GM20431 (cell line): ENCODE measurements around the gene IGLL5.

Experiments
- in situ Hi-C: fragments of 300-500 bp; cut with MseI, MboI; formaldehyde crosslinking; loops from one replicate; pipeline ENCODE4 v1.15.0; 2020; ENCODE audit warnings: low sequenced_read_pairs; ENCODE audit not compliant: unreplicated experiment

Gene IGLL5

GRCh38 chr22:22887621-22888503, at the start of gene IGLL5:
IGLL5 (plus strand) TSS chr22:22887816; CDS start chr22:22888054, 238 bp downstream.
- in situ Hi-C loops: no loop called here

- in situ Hi-C loops: no loop called here
Measured at GRCh38 chr22:22838148-22838786, 49.3 kb upstream of the IGLL5 start.

GRCh38 chr22:22839570-22840314, 47.9 kb upstream of the IGLL5 start:
- in situ Hi-C loops: no loop called here

GRCh38 chr22:22840780-22841179, 46.8 kb upstream of the IGLL5 start:
- in situ Hi-C loops: no loop called here

GRCh38 chr22:22841598-22841997, 46.0 kb upstream of the IGLL5 start:
- in situ Hi-C loops: no loop called here

GRCh38 chr22:22842085-22842484, 45.5 kb upstream of the IGLL5 start:
- in situ Hi-C loops: no loop called here

- in situ Hi-C loops: no loop called here
Measured at GRCh38 chr22:22843848-22844247, 43.8 kb upstream of the IGLL5 start.

- in situ Hi-C loops: no loop called here
Measured at GRCh38 chr22:22847241-22847640, 40.4 kb upstream of the IGLL5 start.

GRCh38 chr22:22848364-22848866, 39.2 kb upstream of the IGLL5 start:
- in situ Hi-C loops: no loop called here

- in situ Hi-C loops: loop anchor here (10.0 kb wide), 1 partner anchor 105 kb away; no protein-coding TSS in a partner anchor
Measured at GRCh38 chr22:22849640-22850610, 37.7 kb upstream of the IGLL5 start.

GRCh38 chr22:22851969-22852368, 35.6 kb upstream of the IGLL5 start:
- in situ Hi-C loops: loop anchor here (10.0 kb wide), 1 partner anchor 103 kb away; no protein-coding TSS in a partner anchor

GRCh38 chr22:22853713-22854112, 33.9 kb upstream of the IGLL5 start:
- in situ Hi-C loops: loop anchor here (10.0 kb wide), 1 partner anchor 101 kb away; no protein-coding TSS in a partner anchor

- in situ Hi-C loops: loop anchor here (10.0 kb wide), 1 partner anchor 100 kb away; no protein-coding TSS in a partner anchor
Measured at GRCh38 chr22:22854466-22854865, 33.1 kb upstream of the IGLL5 start.

- in situ Hi-C loops: loop anchor here (10.0 kb wide), 1 partner anchor 100 kb away; no protein-coding TSS in a partner anchor
Measured at GRCh38 chr22:22855085-22855484, 32.5 kb upstream of the IGLL5 start.

GRCh38 chr22:22855617-22856308, 31.9 kb upstream of the IGLL5 start:
- in situ Hi-C loops: loop anchor here (10.0 kb wide), 1 partner anchor 99 kb away; no protein-coding TSS in a partner anchor

- in situ Hi-C loops: loop anchor here (10.0 kb wide), 1 partner anchor 98 kb away; no protein-coding TSS in a partner anchor
Measured at GRCh38 chr22:22856364-22856763, 31.3 kb upstream of the IGLL5 start.

GRCh38 chr22:22856885-22857606, 30.6 kb upstream of the IGLL5 start:
- in situ Hi-C loops: loop anchor here (10.0 kb wide), 1 partner anchor 98 kb away; no protein-coding TSS in a partner anchor
